Activated T-helper 1 cell treated with anti-CD3 and anti-CD28 coated beads, Interleukin-2, amount 50 U/mL, for 16 hours (primary cell): Measurements from ENCODE around the gene XIRP2.
"Not testable (repeated sequence)": the region's sequence is repeated elsewhere in the genome, so short reads cannot be mapped to it uniquely, and the experiment has no call there.

Experiments used
- DNase-seq, 2 donors: peaks; one replicate each; pipeline ENCODE4 v3.0.0-alpha.2; 2020; ENCODE audit warnings: low read depth in 1 of 2, low spot score in 1 of 2

The XIRP2 gene

GRCh38 chr2:167048829-167049228, 160.5 kb downstream of the XIRP2 start:
- no peak for DNase-seq

GRCh38 chr2:167049659-167050058, 161.4 kb downstream of the XIRP2 start:
- DNase-seq = no peak

- DNase-seq = no peak
Observed at GRCh38 chr2:167052825-167053224, 164.5 kb downstream of the XIRP2 start.

GRCh38 chr2:167054881-167055280, 166.6 kb downstream of the XIRP2 start:
- DNase-seq = no peak

GRCh38 chr2:167057446-167057845, 169.2 kb downstream of the XIRP2 start:
- no peak for DNase-seq

- no peak for DNase-seq
Observed at GRCh38 chr2:167059173-167059572, 170.9 kb downstream of the XIRP2 start.

- no peak for DNase-seq
Observed at GRCh38 chr2:167069855-167070254, 181.6 kb downstream of the XIRP2 start.

GRCh38 chr2:167075708-167076107, 187.4 kb downstream of the XIRP2 start:
- DNase-seq = not testable (repeated sequence)

GRCh38 chr2:167098931-167099330, 210.7 kb downstream of the XIRP2 start:
- DNase-seq = not testable (repeated sequence)

GRCh38 chr2:167100506-167100905, 212.2 kb downstream of the XIRP2 start:
- DNase-seq = no peak

- no peak for DNase-seq
Observed at GRCh38 chr2:167103028-167103756, 214.9 kb downstream of the XIRP2 start.

- no peak for DNase-seq
Observed at GRCh38 chr2:167103757-167104133, 215.5 kb downstream of the XIRP2 start.

- no peak for DNase-seq
Observed at GRCh38 chr2:167104691-167105090, 216.4 kb downstream of the XIRP2 start.

GRCh38 chr2:167109682-167110081, 221.4 kb downstream of the XIRP2 start:
- not testable (repeated sequence) for DNase-seq

- no peak for DNase-seq
Observed at GRCh38 chr2:167110345-167110744, 222.1 kb downstream of the XIRP2 start.

- DNase-seq = no peak
Observed at GRCh38 chr2:167114018-167114417, 225.7 kb downstream of the XIRP2 start.

GRCh38 chr2:167115541-167115940, 227.3 kb downstream of the XIRP2 start:
- no peak for DNase-seq

- DNase-seq = no peak
Observed at GRCh38 chr2:167122389-167122788, 234.1 kb downstream of the XIRP2 start.

GRCh38 chr2:167126165-167126564, 237.9 kb downstream of the XIRP2 start:
- no peak for DNase-seq

- no peak for DNase-seq
Observed at GRCh38 chr2:167127135-167127534, 238.9 kb downstream of the XIRP2 start.

GRCh38 chr2:167128130-167128529, 239.8 kb downstream of the XIRP2 start:
- no peak for DNase-seq

- no peak for DNase-seq
Observed at GRCh38 chr2:167132066-167132465, 243.8 kb downstream of the XIRP2 start.

GRCh38 chr2:167132906-167133555, 244.8 kb downstream of the XIRP2 start:
- no peak for DNase-seq
